ENCODE measurements around the gene ABCC1.
"Not testable (repeated sequence)": the region's sequence is repeated elsewhere in the genome, so short reads cannot be mapped to it uniquely, and the experiment has no call there.

Gene ABCC1

GRCh38 chr16:16102738-16103137, 153.3 kb downstream of the ABCC1 start:
- in situ Hi-C loops (cut with HindIII; ENCODE audit: low sequenced_read_pairs), result no loop called here

GRCh38 chr16:16104132-16104803, 154.9 kb downstream of the ABCC1 start:
- in situ Hi-C loops (cut with HindIII; ENCODE audit: low sequenced_read_pairs), result not testable (repeated sequence)

DNA sequence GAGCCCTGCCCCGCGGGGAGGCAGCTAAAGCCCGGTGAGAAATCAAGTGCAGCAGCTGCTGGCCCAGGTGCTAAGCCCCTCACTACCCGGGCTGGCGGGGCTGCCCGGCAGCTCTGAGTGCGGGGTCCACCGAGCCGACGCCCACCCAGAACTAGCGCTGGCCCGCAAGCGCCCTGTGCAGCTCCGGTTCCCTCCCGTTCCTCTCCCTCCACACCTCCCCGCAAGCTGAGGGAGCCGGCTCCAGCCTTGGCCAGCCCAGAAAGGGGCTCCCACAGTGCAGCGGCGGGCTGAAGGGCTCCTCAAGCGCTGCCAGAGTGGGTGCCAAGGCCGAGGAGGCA, 155.4 kb downstream of the ABCC1 start:
- in situ Hi-C loops (cut with HindIII; ENCODE audit: low sequenced_read_pairs), result not testable (repeated sequence)

- in situ Hi-C loops (cut with HindIII; ENCODE audit: low sequenced_read_pairs), result no loop called here
These were observed 156.2 kb downstream of the ABCC1 start for GRCh38 chr16:16105646-16106045.

DNA sequence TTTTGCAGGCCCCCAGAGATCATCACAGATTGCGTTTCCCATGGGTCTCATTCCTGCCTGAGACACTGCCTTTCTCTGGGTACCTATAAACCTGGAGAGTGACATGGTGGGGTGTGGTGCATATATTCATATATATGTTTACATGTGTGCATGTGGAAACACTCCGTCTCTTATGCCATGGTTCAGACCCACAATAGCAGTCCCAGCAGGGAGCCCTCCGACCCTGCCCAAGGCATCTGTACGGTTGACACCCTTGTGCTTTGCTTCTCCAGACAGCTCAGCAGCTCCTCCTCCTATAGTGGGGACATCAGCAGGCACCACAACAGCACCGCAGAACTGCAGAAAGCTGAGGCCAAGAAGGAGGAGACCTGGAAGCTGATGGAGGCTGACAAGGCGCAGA, 157.1 kb downstream of the ABCC1 start:
- in situ Hi-C loops (cut with HindIII; ENCODE audit: low sequenced_read_pairs), result no loop called here

- in situ Hi-C loops (cut with HindIII; ENCODE audit: low sequenced_read_pairs), result no loop called here
These were observed 158.4 kb downstream of the ABCC1 start for GRCh38 chr16:16107839-16108238.

- in situ Hi-C loops (cut with HindIII; ENCODE audit: low sequenced_read_pairs), result no loop called here
These were observed 159.3 kb downstream of the ABCC1 start for GRCh38 chr16:16108759-16109158.

GRCh38 chr16:16109453-16110110, 160.2 kb downstream of the ABCC1 start:
- in situ Hi-C loops (cut with HindIII; ENCODE audit: low sequenced_read_pairs), result no loop called here

DNA sequence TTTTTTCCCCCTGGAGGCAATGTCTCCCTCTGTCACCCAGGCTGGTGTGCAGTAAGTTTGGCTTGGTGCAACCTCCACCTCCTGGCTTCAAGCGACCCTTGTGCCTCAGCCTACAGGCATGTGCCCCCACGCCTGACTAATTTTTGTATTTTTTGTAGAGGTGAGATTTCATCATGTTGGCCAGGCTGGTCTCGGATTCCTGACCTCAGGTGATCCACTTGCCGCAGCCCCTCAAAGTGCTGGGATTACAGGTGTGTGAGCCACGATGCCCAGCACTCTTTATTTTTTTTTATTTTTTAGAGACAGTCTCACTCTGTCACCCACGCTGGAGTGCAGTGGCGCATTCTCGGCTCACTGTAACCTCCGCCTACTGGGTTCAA, 160.7 kb downstream of the ABCC1 start:
- in situ Hi-C loops (cut with HindIII; ENCODE audit: low sequenced_read_pairs), result no loop called here

GRCh38 chr16:16111639-16112038, 162.2 kb downstream of the ABCC1 start:
- in situ Hi-C loops (cut with HindIII; ENCODE audit: low sequenced_read_pairs), result no loop called here

- in situ Hi-C loops (cut with HindIII; ENCODE audit: low sequenced_read_pairs), result no loop called here
These were observed 163.1 kb downstream of the ABCC1 start for GRCh38 chr16:16112450-16113053.

DNA sequence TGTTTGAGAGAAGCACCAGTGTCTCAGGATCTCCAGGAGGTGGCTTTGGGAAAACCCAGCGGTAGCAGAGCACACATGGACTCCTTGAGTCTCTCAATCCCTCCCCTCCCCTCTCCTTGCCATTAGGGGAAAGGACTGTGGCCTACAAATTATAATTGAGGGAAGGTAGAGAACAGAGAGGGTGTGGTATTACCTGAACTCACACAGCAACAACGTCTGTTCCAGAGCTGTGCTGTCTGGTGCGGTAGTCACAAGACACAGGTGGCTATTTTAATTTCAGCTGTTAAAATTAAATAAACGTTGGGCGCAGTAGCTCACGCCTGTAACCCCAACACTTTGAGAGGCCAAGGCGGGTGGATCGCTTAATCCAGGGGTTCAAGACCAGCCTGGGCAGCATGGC, 163.7 kb downstream of the ABCC1 start:
- in situ Hi-C loops (cut with HindIII; ENCODE audit: low sequenced_read_pairs), result no loop called here

- in situ Hi-C loops (cut with HindIII; ENCODE audit: low sequenced_read_pairs), result no loop called here
These were observed 167.4 kb downstream of the ABCC1 start for GRCh38 chr16:16116841-16117240.

DNA sequence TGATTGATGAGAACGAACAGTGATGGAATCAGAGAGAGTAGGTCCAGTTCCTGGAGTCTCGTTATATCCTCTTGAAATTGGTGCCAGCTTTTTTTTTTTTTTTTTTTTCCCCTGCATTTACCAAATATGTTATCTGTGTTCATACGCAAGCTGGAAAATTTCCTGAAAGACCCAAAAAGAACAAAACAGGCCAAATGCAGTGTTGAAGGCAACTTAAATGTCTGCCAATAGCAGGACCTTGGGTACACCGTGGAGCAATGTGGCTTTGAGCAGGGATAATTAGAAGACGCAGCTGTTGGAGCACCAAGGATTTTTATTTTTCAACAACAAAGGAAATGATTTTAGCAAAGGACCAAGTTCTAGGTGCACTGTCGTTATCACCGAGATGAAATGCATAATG, 168.9 kb downstream of the ABCC1 start:
- in situ Hi-C loops (cut with HindIII; ENCODE audit: low sequenced_read_pairs), result no loop called here

DNA sequence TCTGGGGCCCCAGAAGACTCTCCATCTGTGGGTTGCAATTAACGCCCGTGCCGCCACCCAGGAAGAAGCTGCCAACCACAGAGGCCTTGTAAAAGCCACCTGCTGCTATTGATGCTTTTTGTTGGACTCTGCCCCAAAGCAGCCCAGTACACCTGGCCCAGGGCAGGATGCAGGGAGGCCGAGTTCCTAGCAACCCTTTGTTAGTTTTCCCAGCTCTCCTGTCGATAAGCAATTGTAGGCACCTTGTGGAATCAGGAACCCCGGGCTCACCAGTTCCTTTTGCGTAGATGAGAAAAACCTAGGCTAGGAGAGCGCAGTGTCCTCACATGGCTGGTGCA, 170.6 kb downstream of the ABCC1 start:
- in situ Hi-C loops (cut with HindIII; ENCODE audit: low sequenced_read_pairs), result loop anchor here (10.0 kb wide), 1 partner anchor 235 kb away; the partner anchor contains the start of gene CEP20

- in situ Hi-C loops (cut with HindIII; ENCODE audit: low sequenced_read_pairs), result loop anchor here (10.0 kb wide), 1 partner anchor 236 kb away; the partner anchor contains the start of gene CEP20
These were observed 171.2 kb downstream of the ABCC1 start for GRCh38 chr16:16120382-16121184.

DNA sequence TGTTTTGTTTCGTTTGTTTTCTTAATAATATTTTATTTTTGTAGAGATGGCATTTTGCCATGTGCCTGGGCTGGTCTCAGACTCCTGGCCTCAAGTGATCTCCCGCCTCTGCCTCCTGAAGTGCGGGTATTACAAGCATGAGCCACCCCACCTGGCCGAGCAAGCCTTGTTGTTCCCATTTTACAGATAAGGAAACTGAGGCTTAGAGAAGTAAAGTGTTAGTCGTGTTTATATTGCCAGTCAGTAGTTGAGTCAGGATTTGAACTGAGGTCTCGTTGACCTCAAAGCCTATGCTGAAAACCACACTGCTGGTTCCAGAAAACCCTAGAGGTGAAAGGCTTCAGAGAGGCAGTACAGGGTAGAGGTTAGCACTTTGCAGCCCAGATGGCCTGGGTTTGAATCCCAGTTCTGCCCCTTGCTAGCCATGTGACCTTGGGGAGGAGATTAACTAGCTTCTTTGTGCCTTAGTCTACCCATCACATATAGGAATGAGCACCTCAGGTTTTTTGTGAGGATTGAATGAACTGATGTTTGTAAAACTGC, 171.8 kb downstream of the ABCC1 start:
- in situ Hi-C loops (cut with HindIII; ENCODE audit: low sequenced_read_pairs), result loop anchor here (10.0 kb wide), 1 partner anchor 236 kb away; the partner anchor contains the start of gene CEP20

GRCh38 chr16:16122264-16122663, 172.8 kb downstream of the ABCC1 start:
- in situ Hi-C loops (cut with HindIII; ENCODE audit: low sequenced_read_pairs), result loop anchor here (10.0 kb wide), 1 partner anchor 237 kb away; the partner anchor contains the start of gene CEP20

GRCh38 chr16:16124438-16124837, 175.0 kb downstream of the ABCC1 start:
- in situ Hi-C loops (cut with HindIII; ENCODE audit: low sequenced_read_pairs), result loop anchor here (10.0 kb wide), 1 partner anchor 240 kb away; the partner anchor contains the start of gene CEP20

GRCh38 chr16:16124974-16125373, 175.6 kb downstream of the ABCC1 start:
- in situ Hi-C loops (cut with HindIII; ENCODE audit: low sequenced_read_pairs), result loop anchor here (10.0 kb wide), 1 partner anchor 240 kb away; the partner anchor contains the start of gene CEP20

DNA sequence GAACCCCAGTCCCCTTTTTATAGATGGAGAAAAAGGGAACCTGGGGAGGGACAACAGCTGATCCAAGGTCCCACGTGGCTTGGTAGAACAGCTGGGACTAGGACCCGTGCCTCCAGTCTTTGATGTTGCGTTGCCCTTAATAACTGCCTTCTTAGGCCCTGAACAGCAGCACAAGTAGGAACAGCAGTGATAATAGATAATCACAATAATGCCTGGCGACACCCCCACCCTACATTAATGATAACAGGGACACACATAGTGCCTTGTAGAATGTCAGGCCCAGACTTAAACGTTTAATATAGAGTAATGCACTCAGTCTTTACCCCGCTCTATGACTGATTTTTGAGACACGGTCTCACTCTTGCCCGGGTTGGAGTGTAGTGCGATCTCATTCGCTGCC, 177.5 kb downstream of the ABCC1 start:
- in situ Hi-C loops (cut with HindIII; ENCODE audit: low sequenced_read_pairs), result loop anchor here (10.0 kb wide), 1 partner anchor 242 kb away; the partner anchor contains the start of gene CEP20
